ENCODE measurements around the gene FAM98B. TPM values are rescaled to one million over a fixed set of nuclear protein-coding genes. Genes with fewer than 3 reads are reported as not detected.

Gene FAM98B
- total RNA-seq, 1 donor from 2014 or later = 30.7 TPM

DNA sequence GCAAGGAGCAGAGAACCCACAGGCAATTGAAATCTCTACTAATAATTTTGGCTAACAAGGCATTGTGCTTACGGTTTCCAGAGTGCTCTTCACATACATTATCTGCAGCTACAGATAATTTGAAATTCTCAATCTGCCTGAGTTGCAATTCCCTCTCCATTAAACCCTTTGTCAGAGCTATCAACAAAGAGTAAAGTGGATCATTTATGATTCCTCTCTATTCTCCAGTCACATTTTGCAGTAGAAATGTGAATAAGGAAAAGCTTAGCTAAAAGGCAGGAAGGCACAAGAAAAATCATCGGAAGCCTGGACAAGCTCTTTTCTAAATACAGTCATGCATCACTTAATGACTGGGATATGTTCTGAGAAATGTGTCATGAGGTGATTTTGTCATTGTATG is 49.6 kb downstream of the FAM98B start:
- Mint-ChIP-seq H3K4me3 (no peak overlapping the region), H3K27me3 (no peaks in the 10 kb centered on the region), H3K4me1 (no peaks in the 10 kb centered on the region), H3K9me3 (no peaks in the 10 kb centered on the region), H3K27ac (no peak overlapping the region), H3K36me3 (ENCODE audit: low read depth) (peaks cover 88% of the 10 kb centered on the region)
- TF ChIP-seq, protein P1, sequence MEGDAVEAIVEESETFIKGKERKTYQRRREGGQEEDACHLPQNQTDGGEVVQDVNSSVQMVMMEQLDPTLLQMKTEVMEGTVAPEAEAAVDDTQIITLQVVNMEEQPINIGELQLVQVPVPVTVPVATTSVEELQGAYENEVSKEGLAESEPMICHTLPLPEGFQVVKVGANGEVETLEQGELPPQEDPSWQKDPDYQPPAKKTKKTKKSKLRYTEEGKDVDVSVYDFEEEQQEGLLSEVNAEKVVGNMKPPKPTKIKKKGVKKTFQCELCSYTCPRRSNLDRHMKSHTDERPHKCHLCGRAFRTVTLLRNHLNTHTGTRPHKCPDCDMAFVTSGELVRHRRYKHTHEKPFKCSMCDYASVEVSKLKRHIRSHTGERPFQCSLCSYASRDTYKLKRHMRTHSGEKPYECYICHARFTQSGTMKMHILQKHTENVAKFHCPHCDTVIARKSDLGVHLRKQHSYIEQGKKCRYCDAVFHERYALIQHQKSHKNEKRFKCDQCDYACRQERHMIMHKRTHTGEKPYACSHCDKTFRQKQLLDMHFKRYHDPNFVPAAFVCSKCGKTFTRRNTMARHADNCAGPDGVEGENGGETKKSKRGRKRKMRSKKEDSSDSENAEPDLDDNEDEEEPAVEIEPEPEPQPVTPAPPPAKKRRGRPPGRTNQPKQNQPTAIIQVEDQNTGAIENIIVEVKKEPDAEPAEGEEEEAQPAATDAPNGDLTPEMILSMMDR (IDR thresholded peaks at IDR 0.05) = no peak
- intact Hi-C loops (cut with micrococcal nuclease) = no loop called here
- POLR2A ChIA-PET = no interaction called here
- no peak for ATAC-seq (ENCODE audit: low read depth)
- CTCF ChIA-PET = interaction anchor here (0.7 to 1.9 kb wide), 4 partner anchors 31 to 196 kb away, joined by 3 to 5 read pairs (median 3); no protein-coding TSS in a partner anchor
- DNase-seq = no peak

DNA sequence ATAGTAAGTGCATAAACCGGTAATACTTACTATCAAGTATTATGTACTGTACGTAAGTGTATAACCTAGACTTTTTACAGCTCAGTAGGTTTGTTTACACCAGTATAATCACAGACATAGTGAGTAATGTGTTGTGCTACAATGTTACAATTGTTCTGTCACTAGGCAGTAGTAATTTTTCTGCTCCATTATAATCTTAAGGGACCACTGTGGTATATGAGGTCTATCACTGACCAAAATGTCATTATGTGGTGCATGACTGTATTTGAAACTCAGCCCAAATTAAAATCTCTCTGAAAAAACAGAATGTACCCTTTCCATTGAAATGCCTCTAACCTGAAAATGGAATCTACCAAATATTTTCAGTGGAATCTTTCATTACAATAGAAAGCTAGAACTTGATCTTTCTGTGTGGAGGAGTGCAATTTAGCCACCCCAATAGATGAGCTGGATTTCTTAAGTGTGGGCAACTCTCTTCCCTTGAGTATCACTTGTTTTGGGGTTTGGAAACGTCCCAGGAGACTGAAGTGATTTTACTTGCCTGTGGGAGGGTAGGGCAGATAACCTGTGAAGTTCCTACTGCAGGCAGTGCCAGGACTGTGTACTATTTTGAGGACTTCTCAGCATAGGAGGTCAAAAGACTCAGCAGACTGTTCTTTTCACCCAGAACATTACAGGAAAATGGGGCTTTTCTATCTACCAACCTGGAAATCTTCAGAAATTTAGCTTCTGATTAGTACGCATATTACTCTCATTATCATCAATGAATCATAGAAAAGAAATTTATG is 50.9 kb downstream of the FAM98B start:
- ATAC-seq (ENCODE audit: low read depth) (no peak), DNase-seq (no peak)
- intact Hi-C loops (cut with micrococcal nuclease) = no loop called here
- H3K4me3 Mint-ChIP-seq = no peak overlapping the region
- H3K4me1 Mint-ChIP-seq = no peaks in the 10 kb centered on the region
- TF ChIP-seq, protein P1 (IDR thresholded peaks at IDR 0.05) = no peak
- ChIA-PET POLR2A (no interaction called here), CTCF (interaction anchor here (1.3 to 1.9 kb wide), 2 partner anchors 59 to 195 kb away, joined by 4 to 5 read pairs; no protein-coding TSS in a partner anchor)
- H3K27me3 Mint-ChIP-seq = no peaks in the 10 kb centered on the region
- H3K9me3 Mint-ChIP-seq = no peaks in the 10 kb centered on the region
- H3K36me3 Mint-ChIP-seq (ENCODE audit: low read depth) = peaks cover 85% of the 10 kb centered on the region
- no peak overlapping the region for H3K27ac Mint-ChIP-seq

DNA sequence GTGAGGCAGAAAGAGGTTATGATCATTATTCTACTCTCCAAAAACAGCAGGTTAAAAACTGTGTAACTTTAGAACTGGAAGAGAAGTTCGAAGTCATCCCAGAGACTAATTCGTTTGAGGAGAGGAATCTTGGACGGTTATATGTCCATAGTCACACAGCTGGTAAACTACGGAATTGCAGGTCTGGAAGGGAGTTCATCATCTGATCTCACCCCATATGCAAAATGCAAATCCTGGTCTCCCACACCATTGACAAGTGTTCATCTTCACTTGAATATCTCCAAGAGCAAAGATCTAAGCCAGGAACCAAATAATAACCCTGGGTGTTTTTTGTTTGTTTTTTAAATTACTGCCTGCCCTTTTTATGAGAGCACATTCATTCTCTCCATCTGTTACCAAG is 53.1 kb downstream of the FAM98B start:
- Mint-ChIP-seq H3K9me3 (no peaks in the 10 kb centered on the region), H3K27ac (no peak overlapping the region), H3K4me3 (no peak overlapping the region), H3K27me3 (no peaks in the 10 kb centered on the region), H3K4me1 (no peaks in the 10 kb centered on the region), H3K36me3 (ENCODE audit: low read depth) (peaks cover 84% of the 10 kb centered on the region)
- ChIA-PET CTCF (interaction anchor here (1.2 kb wide), 1 partner anchor 184 kb away, joined by 3 read pairs; no protein-coding TSS in a partner anchor), POLR2A (interaction anchor here (0.8 kb wide), 1 partner anchor 177 kb away, joined by 8 read pairs; no protein-coding TSS in a partner anchor)
- ATAC-seq (ENCODE audit: low read depth) (no peak), DNase-seq (no peak)
- TF ChIP-seq, protein P1 (IDR thresholded peaks at IDR 0.05) = no peak
- intact Hi-C loops (cut with micrococcal nuclease) = no loop called here

DNA sequence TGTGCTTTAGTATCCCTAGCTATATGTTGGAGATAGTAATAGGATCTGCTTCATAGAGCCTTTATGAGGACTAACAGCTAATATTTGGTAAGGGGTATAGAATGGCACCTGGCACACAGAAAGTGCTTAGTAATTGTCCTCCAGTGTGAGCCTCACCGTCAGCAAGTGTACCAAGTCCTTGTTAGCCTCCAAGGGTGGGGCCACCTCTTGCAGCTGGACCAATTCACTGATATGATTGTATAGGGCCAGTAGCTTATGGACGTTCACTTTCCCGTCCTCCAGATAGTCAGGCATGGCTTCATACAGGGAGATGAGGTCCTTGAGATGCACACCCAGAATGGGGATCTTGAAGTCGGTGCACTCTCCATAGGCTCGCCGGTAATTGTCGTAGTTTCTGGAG is 53.6 kb downstream of the FAM98B start:
- Mint-ChIP-seq H3K27ac (no peak overlapping the region), H3K9me3 (no peaks in the 10 kb centered on the region), H3K36me3 (ENCODE audit: low read depth) (peaks cover 84% of the 10 kb centered on the region), H3K4me1 (no peaks in the 10 kb centered on the region), H3K27me3 (no peaks in the 10 kb centered on the region), H3K4me3 (no peak overlapping the region)
- ATAC-seq (ENCODE audit: low read depth) (no peak), DNase-seq (no peak)
- intact Hi-C loops (cut with micrococcal nuclease) = no loop called here
- TF ChIP-seq, protein P1 (IDR thresholded peaks at IDR 0.05) = no peak
- ChIA-PET CTCF (interaction anchor here (1.2 kb wide), 1 partner anchor 183 kb away, joined by 3 read pairs; no protein-coding TSS in a partner anchor), POLR2A (interaction anchor here (0.7 kb wide), 1 partner anchor 68 kb away, joined by 3 read pairs; no protein-coding TSS in a partner anchor)

DNA sequence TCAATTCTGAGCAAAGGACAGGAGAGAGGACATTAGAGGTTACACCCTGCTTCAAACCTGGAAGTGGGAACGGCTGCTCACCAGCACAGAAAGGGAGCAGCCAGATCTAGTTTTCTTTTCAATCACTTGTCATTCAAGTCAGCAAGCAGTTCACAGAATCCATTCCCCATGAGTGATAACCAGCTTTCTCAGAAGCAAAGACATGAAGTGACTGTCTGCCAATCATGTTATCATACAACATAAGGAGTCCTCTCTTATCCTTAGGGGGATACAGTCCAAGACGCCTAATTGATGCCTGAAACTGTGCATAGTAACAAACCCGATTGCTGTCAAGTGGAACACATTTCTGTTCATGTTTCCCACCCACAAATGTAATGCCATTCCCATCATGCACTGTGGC is 54.7 kb downstream of the FAM98B start:
- TF ChIP-seq, protein P1 (IDR thresholded peaks at IDR 0.05) = no peak
- POLR2A ChIA-PET = no interaction called here
- DNase-seq (no peak), ATAC-seq (ENCODE audit: low read depth) (no peak)
- Mint-ChIP-seq H3K27ac (no peak overlapping the region), H3K4me3 (no peak overlapping the region), H3K9me3 (no peaks in the 10 kb centered on the region), H3K36me3 (ENCODE audit: low read depth) (peaks cover 84% of the 10 kb centered on the region), H3K27me3 (no peaks in the 10 kb centered on the region), H3K4me1 (peaks cover under 1% of the 10 kb centered on the region)
- intact Hi-C loops (cut with micrococcal nuclease) = no loop called here
- CTCF ChIA-PET = no interaction called here

All from activated B cell treated with CpG ODN at 0.5 μM for 24 hours (primary cell).